ENCODE measurements around the gene NEURL3. TPM values are rescaled to one million over a fixed set of nuclear protein-coding genes. Genes with fewer than 3 reads are reported as not detected.
A peak's percentile ranks its signal among the peaks of the same experiment; 100 is the strongest.

The NEURL3 gene
- total and polyA plus RNA-seq, 2 donors from 2014 or later: 3.2 to 11.1 TPM

DNA sequence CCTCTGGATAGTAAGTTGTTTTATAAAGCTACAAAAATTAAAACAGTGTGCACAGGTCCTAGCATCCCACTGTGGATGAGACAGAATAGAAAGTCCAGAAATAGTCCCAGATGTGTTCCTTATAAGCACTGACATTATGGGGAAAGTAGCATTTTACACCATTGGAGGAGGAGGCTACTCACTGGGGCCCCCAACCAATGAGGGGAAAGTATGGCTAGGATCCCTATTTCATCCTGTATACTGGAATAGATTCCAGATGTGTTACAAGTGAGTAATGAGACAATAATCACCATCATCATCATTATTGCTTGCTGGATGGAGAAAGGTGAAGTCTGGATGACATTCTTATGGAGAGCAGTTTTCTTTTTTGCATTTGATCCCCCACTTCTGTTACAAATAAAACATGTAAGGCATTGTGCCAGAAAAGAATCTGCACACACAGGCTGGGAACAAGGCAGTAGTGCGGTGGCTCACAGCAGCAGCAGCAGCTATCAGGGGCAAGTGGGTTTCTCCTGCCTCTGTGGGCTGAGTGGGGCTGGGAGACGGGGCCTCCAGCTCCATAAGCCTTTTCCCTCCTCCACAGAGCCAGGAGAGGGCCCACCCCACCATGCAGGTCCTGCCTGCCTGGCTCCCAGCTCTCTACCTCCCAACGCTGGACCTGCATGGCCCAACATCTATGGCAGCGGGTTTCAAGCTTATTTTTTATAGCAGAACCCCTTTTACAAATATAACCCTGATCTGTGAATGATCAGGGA lies 36.4 kb upstream of the NEURL3 start:
- FAIRE-seq: no peak

DNA sequence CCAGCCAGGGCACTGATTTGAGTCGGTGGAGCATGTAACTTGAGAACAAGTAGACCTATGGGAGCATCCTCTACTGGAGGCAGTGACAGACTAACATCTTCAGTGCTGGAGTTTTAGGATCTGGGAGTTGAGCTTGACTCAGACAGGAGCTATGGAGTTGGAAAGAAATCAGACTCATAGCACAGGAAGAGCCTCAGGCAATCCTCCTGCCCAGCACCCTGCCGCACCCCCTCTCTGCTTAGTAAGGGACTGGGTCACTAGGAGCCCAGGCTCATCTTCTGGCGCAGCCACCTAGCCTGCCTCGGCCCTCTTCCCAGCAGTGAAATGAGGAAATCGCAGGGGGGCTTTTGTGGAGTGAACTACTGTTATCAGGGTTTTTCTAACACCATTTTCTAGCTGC lies 35.0 kb upstream of the NEURL3 start:
- H3K9ac ChIP-seq (ENCODE audit: low read length in 3 of 3): no peak overlapping the region
- no peak overlapping the region for H3K27ac ChIP-seq (ENCODE audit: low read depth in 2 of 2, low read length in 2 of 2)
- FAIRE-seq (no peak), DNase-seq (no peak)
- peaks cover 0 to 3% (median 0%) of the 10 kb centered on the region in 3 donors for H3K4me1 ChIP-seq (ENCODE audit: control insufficient read depth in 2 of 3, insufficient read depth in 2 of 3, low read depth in 1 of 3, low read length in 3 of 3)
- H3K27me3 ChIP-seq (ENCODE audit: control insufficient read depth, insufficient read depth, low read length): no peaks in the 10 kb centered on the region
- H3K4me3 ChIP-seq (ENCODE audit: low read length in 3 of 3): no peak overlapping the region
- H3K36me3 ChIP-seq (ENCODE audit: control insufficient read depth in 2 of 3, insufficient read depth in 3 of 3, low read length in 3 of 3): no peaks in the 10 kb centered on the region
- intact Hi-C loops (cut with DNase I): no loop called here
- TF ChIP-seq, protein P1, sequence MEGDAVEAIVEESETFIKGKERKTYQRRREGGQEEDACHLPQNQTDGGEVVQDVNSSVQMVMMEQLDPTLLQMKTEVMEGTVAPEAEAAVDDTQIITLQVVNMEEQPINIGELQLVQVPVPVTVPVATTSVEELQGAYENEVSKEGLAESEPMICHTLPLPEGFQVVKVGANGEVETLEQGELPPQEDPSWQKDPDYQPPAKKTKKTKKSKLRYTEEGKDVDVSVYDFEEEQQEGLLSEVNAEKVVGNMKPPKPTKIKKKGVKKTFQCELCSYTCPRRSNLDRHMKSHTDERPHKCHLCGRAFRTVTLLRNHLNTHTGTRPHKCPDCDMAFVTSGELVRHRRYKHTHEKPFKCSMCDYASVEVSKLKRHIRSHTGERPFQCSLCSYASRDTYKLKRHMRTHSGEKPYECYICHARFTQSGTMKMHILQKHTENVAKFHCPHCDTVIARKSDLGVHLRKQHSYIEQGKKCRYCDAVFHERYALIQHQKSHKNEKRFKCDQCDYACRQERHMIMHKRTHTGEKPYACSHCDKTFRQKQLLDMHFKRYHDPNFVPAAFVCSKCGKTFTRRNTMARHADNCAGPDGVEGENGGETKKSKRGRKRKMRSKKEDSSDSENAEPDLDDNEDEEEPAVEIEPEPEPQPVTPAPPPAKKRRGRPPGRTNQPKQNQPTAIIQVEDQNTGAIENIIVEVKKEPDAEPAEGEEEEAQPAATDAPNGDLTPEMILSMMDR (IDR thresholded peaks at IDR 0.05; ENCODE audit: borderline replicate concordance, extremely low read depth, insufficient read depth): no peak
- H3K9me3 ChIP-seq (ENCODE audit: control insufficient read depth in 2 of 3, insufficient read depth in 1 of 3, low read length in 3 of 3): no peaks in the 10 kb centered on the region

More for the DNA sequence above, 36.4 kb upstream of the NEURL3 start:
- H3K9ac ChIP-seq (ENCODE audit: low read length in 3 of 3): no peak overlapping the region
- no peak overlapping the region for H3K4me3 ChIP-seq (ENCODE audit: low read length in 3 of 3)
- H3K27me3 ChIP-seq (ENCODE audit: control insufficient read depth, insufficient read depth, low read length): no peaks in the 10 kb centered on the region
- no peaks in the 10 kb centered on the region for H3K9me3 ChIP-seq (ENCODE audit: control insufficient read depth in 2 of 3, insufficient read depth in 1 of 3, low read length in 3 of 3)
- TF ChIP-seq, protein P1 (IDR thresholded peaks at IDR 0.05; ENCODE audit: borderline replicate concordance, extremely low read depth, insufficient read depth): no peak
- H3K27ac ChIP-seq (ENCODE audit: low read depth in 2 of 2, low read length in 2 of 2): no peak overlapping the region
- intact Hi-C loops (cut with DNase I): no loop called here
- DNase-seq: no peak
- peaks cover 0 to 3% (median 0%) of the 10 kb centered on the region in 3 donors for H3K4me1 ChIP-seq (ENCODE audit: control insufficient read depth in 2 of 3, insufficient read depth in 2 of 3, low read depth in 1 of 3, low read length in 3 of 3)
- no peaks in the 10 kb centered on the region for H3K36me3 ChIP-seq (ENCODE audit: control insufficient read depth in 2 of 3, insufficient read depth in 3 of 3, low read length in 3 of 3)

DNA sequence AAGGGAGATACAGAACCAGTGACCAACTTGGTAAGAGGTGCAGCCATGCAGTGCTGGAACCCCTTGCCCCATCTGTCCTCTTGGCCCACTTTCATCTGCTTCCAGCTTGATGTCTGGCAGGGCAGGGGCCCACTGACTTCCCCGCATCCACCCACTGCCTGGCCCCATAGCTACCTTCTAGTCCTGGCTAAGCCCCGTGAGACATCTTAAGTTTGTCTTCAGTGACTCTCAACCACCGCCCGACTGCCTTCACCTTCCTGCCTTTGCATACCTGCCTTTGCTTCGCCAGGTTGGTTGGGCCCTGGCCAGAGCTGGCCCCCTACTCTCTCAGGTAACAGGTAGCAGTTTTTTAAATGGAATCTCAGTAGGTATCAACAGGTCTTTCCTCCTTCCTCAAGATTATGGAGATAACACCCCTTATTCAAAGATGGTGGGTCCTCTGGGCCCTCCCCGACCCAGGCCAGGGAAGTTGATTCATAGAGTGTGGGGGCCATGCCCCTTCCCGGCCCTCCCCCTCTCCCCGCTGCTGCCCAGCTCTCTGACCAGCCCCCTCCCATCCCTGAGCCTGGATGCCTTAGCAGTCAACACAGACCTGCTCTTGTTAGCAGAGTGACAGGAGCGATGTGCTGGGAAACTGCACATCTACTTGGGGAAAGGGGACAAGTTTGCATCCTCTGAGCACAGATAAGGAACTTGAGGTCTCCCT lies 34.2 kb upstream of the NEURL3 start:
- Histone ChIP-seq H3K27me3 (ENCODE audit: control insufficient read depth, insufficient read depth, low read length) (no peaks in the 10 kb centered on the region), H3K4me3 (ENCODE audit: low read length in 3 of 3) (peak overlapping the region in 1 of 3 donors; percentile 80), H3K4me1 (ENCODE audit: control insufficient read depth in 2 of 3, insufficient read depth in 2 of 3, low read depth in 1 of 3, low read length in 3 of 3) (peaks cover 0 to 5% (median 0%) of the 10 kb centered on the region in 3 donors), H3K36me3 (ENCODE audit: control insufficient read depth in 2 of 3, insufficient read depth in 3 of 3, low read length in 3 of 3) (no peaks in the 10 kb centered on the region), H3K9me3 (ENCODE audit: control insufficient read depth in 2 of 3, insufficient read depth in 1 of 3, low read length in 3 of 3) (no peaks in the 10 kb centered on the region), H3K9ac (ENCODE audit: low read length in 3 of 3) (no peak overlapping the region), H3K27ac (ENCODE audit: low read depth in 2 of 2, low read length in 2 of 2) (no peak overlapping the region)
- intact Hi-C loops (cut with DNase I): no loop called here
- TF ChIP-seq, protein P1 (IDR thresholded peaks at IDR 0.05; ENCODE audit: borderline replicate concordance, extremely low read depth, insufficient read depth): no peak
- FAIRE-seq (no peak), DNase-seq (peak in 1 of 5 donors; percentile 58)
